Neural progenitor cell (in vitro differentiated cells): ENCODE results near the gene IGFBP6. TPM values are rescaled to one million over a fixed set of nuclear protein-coding genes. Genes with fewer than 3 reads are reported as not detected.

ENCODE experiments used
- DNase-seq: peaks from one replicate; pipeline ENCODE4 v3.0.0-alpha.2; 2016; ENCODE audit warnings: low spot score
- H2AFZ ChIP-seq: fragments of 200-600 bp; sonication (generic); replicated peaks from 2 replicates; pipeline ENCODE4 v1.6.1; 2016; ENCODE audit warnings: antibody characterized with exemption
- H3F3A ChIP-seq: fragments of 200-600 bp; sonication (generic); 2 replicates; pipeline ENCODE4 v1.6.1; 2016; ENCODE audit warnings: antibody characterized with exemption, low read depth
- H3K27ac ChIP-seq: fragments of 200-600 bp; sonication (generic); 2 replicates; pipeline ENCODE4 v1.5.1; 2016; ENCODE audit warnings: mild to moderate bottlenecking
- H3K27me3 ChIP-seq: fragments of 200-600 bp; sonication (generic); 2 replicates; pipeline ENCODE4 v1.6.1; 2016; ENCODE audit warnings: mild to moderate bottlenecking, moderate library complexity
- H3K36me3 ChIP-seq: fragments of 200-600 bp; sonication (generic); 2 replicates; pipeline ENCODE4 v1.5.1; 2016
- H3K4me1 ChIP-seq: fragments of 200-600 bp; sonication (generic); 2 replicates; pipeline ENCODE4 v1.6.1; 2016; ENCODE audit warnings: mixed run types
- H3K4me2 ChIP-seq: fragments of 200-600 bp; sonication (generic); 2 replicates; pipeline ENCODE4 v1.6.1; 2016
- H3K4me3 ChIP-seq: fragments of 200-600 bp; sonication (generic); 2 replicates; pipeline ENCODE4 v1.5.1; 2016
- H3K79me2 ChIP-seq: fragments of 200-600 bp; sonication (generic); 2 replicates; pipeline ENCODE4 v1.6.1; 2016; ENCODE audit warnings: low read depth
- H3K9ac ChIP-seq: fragments of 200-600 bp; sonication (generic); 2 replicates; pipeline ENCODE4 v1.6.1; 2016
- H3K9me3 ChIP-seq: fragments of 200-600 bp; sonication (generic); 2 replicates; pipeline ENCODE4 v1.5.1; 2016; ENCODE audit warnings: low read depth
- H4K20me1 ChIP-seq: fragments of 200-600 bp; sonication (generic); 2 replicates; pipeline ENCODE4 v1.6.1; 2016; ENCODE audit warnings: low read depth
- H3K27ac Mint-ChIP-seq: 3 replicates; pipeline ENCODE4 v1.8.0; 2021; ENCODE audit warnings: mixed read lengths
- H3K27me3 Mint-ChIP-seq: 2 replicates; pipeline ENCODE4 v1.8.0; 2022; ENCODE audit warnings: low read depth, mild to moderate bottlenecking, inconsistent platforms, moderate library complexity, mixed read lengths; ENCODE audit not compliant: insufficient read depth
- H3K36me3 Mint-ChIP-seq: 3 replicates; pipeline ENCODE4 v1.8.0; 2021; ENCODE audit warnings: mixed read lengths
- H3K4me1 Mint-ChIP-seq: 3 replicates; pipeline ENCODE4 v1.8.0; 2021; ENCODE audit warnings: mixed read lengths
- H3K4me3 Mint-ChIP-seq: 3 replicates; pipeline ENCODE4 v1.8.0; 2021; ENCODE audit warnings: mild to moderate bottlenecking, moderate library complexity, mixed read lengths
- H3K9me3 Mint-ChIP-seq: 3 replicates; pipeline ENCODE4 v1.8.0; 2020; ENCODE audit warnings: mixed read lengths
- CTCF ChIP-seq: fragments of 200-600 bp; sonication (generic); IDR thresholded peaks from 2 replicates; pipeline ENCODE4 v1.5.1; 2017; ENCODE audit warnings: antibody characterized with exemption, mild to moderate bottlenecking
- EZH2 ChIP-seq: fragments of 200-600 bp; sonication (generic); IDR thresholded peaks from 2 replicates; pipeline ENCODE4 v1.6.1; 2017; ENCODE audit warnings: antibody characterized with exemption, mild to moderate bottlenecking, moderate library complexity
- EZH2phosphoT487 ChIP-seq: fragments of 200-600 bp; sonication (generic); IDR thresholded peaks from 2 replicates; pipeline ENCODE4 v1.6.1; 2017; ENCODE audit warnings: antibody characterized with exemption
- total RNA-seq: library from RNA; depleted of rRNA; stranded (reverse); fragments of >200 nt; gene quantifications from 2 replicates; pipeline ENCODE4 v1.2.3, GENCODE V29; 2015; ENCODE audit warnings: low replicate concordance

IGFBP6 gene
- total RNA-seq, 1 donor from 2014 or later, result 2.6 TPM

- TF ChIP-seq EZH2phosphoT487 (no peak), EZH2 (no peak), CTCF (no peak)
- H3F3A ChIP-seq, result no peaks in the 10 kb centered on the region
- no peaks in the 10 kb centered on the region for H3K9me3 ChIP-seq
- H3K36me3 ChIP-seq, result no peaks in the 10 kb centered on the region
- H3K36me3 Mint-ChIP-seq, result no peaks in the 10 kb centered on the region
- H3K9me3 Mint-ChIP-seq, result no peaks in the 10 kb centered on the region
- H3K4me2 ChIP-seq, result no peak overlapping the region
- H3K4me3 Mint-ChIP-seq, result no peak overlapping the region
- H3K27me3 Mint-ChIP-seq, result peaks cover 19% of the 10 kb centered on the region
- no peak overlapping the region for H3K4me3 ChIP-seq
- peaks cover 15% of the 10 kb centered on the region for H3K4me1 Mint-ChIP-seq
- H3K27me3 ChIP-seq, result peaks cover 11% of the 10 kb centered on the region
- H2AFZ ChIP-seq, result no peak overlapping the region
- H4K20me1 ChIP-seq, result peaks cover 9% of the 10 kb centered on the region
- no peaks in the 10 kb centered on the region for H3K4me1 ChIP-seq
- DNase-seq, result no peak
- no peak overlapping the region for H3K9ac ChIP-seq
- H3K27ac Mint-ChIP-seq, result peak overlapping the region; percentile 7
- no peak overlapping the region for H3K27ac ChIP-seq
- H3K79me2 ChIP-seq, result no peaks in the 10 kb centered on the region
Observed at GRCh38 chr12:53056901-53057300, 40.6 kb upstream of the IGFBP6 start.

- Histone ChIP-seq H3K36me3 (no peaks in the 10 kb centered on the region), H3K9ac (no peak overlapping the region), H3K27me3 (peaks cover 11% of the 10 kb centered on the region), H3K4me3 (no peak overlapping the region), H3K4me2 (no peak overlapping the region), H3K4me1 (no peaks in the 10 kb centered on the region), H3K9me3 (no peaks in the 10 kb centered on the region), H2AFZ (no peak overlapping the region), H3K79me2 (no peaks in the 10 kb centered on the region), H3K27ac (no peak overlapping the region), H3F3A (no peaks in the 10 kb centered on the region), H4K20me1 (peaks cover 8% of the 10 kb centered on the region)
- Mint-ChIP-seq H3K36me3 (no peaks in the 10 kb centered on the region), H3K9me3 (no peaks in the 10 kb centered on the region), H3K27me3 (peaks cover 17% of the 10 kb centered on the region), H3K27ac (peak overlapping the region; percentile 78), H3K4me3 (no peak overlapping the region), H3K4me1 (peaks cover 15% of the 10 kb centered on the region)
- no peak for TF ChIP-seq CTCF
- TF ChIP-seq EZH2, result no peak
- TF ChIP-seq EZH2phosphoT487, result no peak
- DNase-seq, result no peak
Observed at GRCh38 chr12:53057816-53058500, 39.5 kb upstream of the IGFBP6 start.

- Mint-ChIP-seq H3K4me1 (peaks cover 11% of the 10 kb centered on the region), H3K27ac (no peak overlapping the region), H3K36me3 (no peaks in the 10 kb centered on the region), H3K4me3 (no peak overlapping the region), H3K27me3 (peaks cover 17% of the 10 kb centered on the region), H3K9me3 (no peaks in the 10 kb centered on the region)
- no peaks in the 10 kb centered on the region for H4K20me1 ChIP-seq
- no peaks in the 10 kb centered on the region for H3K36me3 ChIP-seq
- H3K9me3 ChIP-seq, result no peaks in the 10 kb centered on the region
- H3K27me3 ChIP-seq, result peaks cover 11% of the 10 kb centered on the region
- H3K9ac ChIP-seq, result no peak overlapping the region
- no peak overlapping the region for H3K27ac ChIP-seq
- no peak overlapping the region for H2AFZ ChIP-seq
- no peaks in the 10 kb centered on the region for H3K4me1 ChIP-seq
- no peaks in the 10 kb centered on the region for H3K79me2 ChIP-seq
- DNase-seq, result no peak
- H3F3A ChIP-seq, result no peaks in the 10 kb centered on the region
- no peak overlapping the region for H3K4me3 ChIP-seq
- no peak for TF ChIP-seq CTCF
- no peak for TF ChIP-seq EZH2phosphoT487
- TF ChIP-seq EZH2, result no peak
- H3K4me2 ChIP-seq, result no peak overlapping the region
Observed at GRCh38 chr12:53058674-53059433, 38.6 kb upstream of the IGFBP6 start.
